CD4-positive, alpha-beta memory T cell (primary cell): ENCODE results near the gene CUEDC1. TPM values are rescaled to one million over a fixed set of nuclear protein-coding genes. Genes with fewer than 3 reads are reported as not detected.
A peak's percentile ranks its signal among the peaks of the same experiment; 100 is the strongest.

Experiments
- CTCF ChIA-PET: fragments of 350-600 bp; sonication (Branson Sonifier 250); formaldehyde crosslinking; loops from one replicate; lab custom pipeline; 2021; ENCODE audit warnings: inconsistent platforms; ENCODE audit not compliant: partially characterized antibody; lab: Charles Lee
- POLR2A ChIA-PET: fragments of 350-600 bp; sonication (Branson Sonifier 250); formaldehyde crosslinking; loops from one replicate; lab custom pipeline; 2021; ENCODE audit not compliant: partially characterized antibody; lab: Charles Lee
- DNase-seq, 5 donors: peaks; one replicate each; pipeline versions ENCODE4 v3.0.0 to v3.0.0-alpha.2; 2020 to 2022; ENCODE audit warnings: mixed read lengths in 1 of 5
- H3K27ac ChIP-seq: one replicate; pipeline ENCODE4 v1.7.0; 2013; ENCODE audit warnings: low read depth, low read length
- H3K27me3 ChIP-seq: 2 replicates; pipeline ENCODE4 v1.7.0; 2013; ENCODE audit warnings: mild to moderate bottlenecking, low read length, moderate library complexity; ENCODE audit not compliant: insufficient read depth
- H3K36me3 ChIP-seq: 2 replicates; pipeline ENCODE4 v1.7.0; 2013; ENCODE audit warnings: mild to moderate bottlenecking, low read length, moderate library complexity; ENCODE audit not compliant: insufficient read depth
- H3K4me1 ChIP-seq: 2 replicates; pipeline ENCODE4 v1.7.0; 2013; ENCODE audit warnings: mild to moderate bottlenecking, low read length, moderate library complexity; ENCODE audit not compliant: insufficient read depth
- H3K4me3 ChIP-seq, 2 donors: one replicate each; pipeline ENCODE4 v1.7.0; 2013; ENCODE audit warnings: low read length in 2 of 2, mild to moderate bottlenecking in 1 of 2
- H3K9me3 ChIP-seq, 2 donors: one replicate each; pipeline ENCODE4 v1.7.0; 2013; ENCODE audit warnings: low read length in 2 of 2, control low read depth in 1 of 2; ENCODE audit not compliant: control insufficient read depth in 1 of 2
- H3K27ac Mint-ChIP-seq, 7 donors: one replicate each; pipeline ENCODE4 v1.8.0; 2020 to 2021; ENCODE audit warnings: mixed read lengths in 7 of 7, mild to moderate bottlenecking in 6 of 7, inconsistent platforms in 3 of 7, moderate library complexity in 3 of 7
- H3K27me3 Mint-ChIP-seq, 2 donors: one replicate each; pipeline ENCODE4 v1.8.0; 2020 to 2021; ENCODE audit warnings: mixed read lengths in 2 of 2
- H3K36me3 Mint-ChIP-seq, 2 donors: one replicate each; pipeline ENCODE4 v1.8.0; 2020 to 2021; ENCODE audit warnings: mixed read lengths in 2 of 2, inconsistent platforms in 1 of 2, mild to moderate bottlenecking in 1 of 2
- H3K4me1 Mint-ChIP-seq, 4 donors: one replicate each; pipeline ENCODE4 v1.8.0; 2020 to 2021; ENCODE audit warnings: mixed read lengths in 4 of 4, mild to moderate bottlenecking in 1 of 4
- H3K4me3 Mint-ChIP-seq, 8 donors: one replicate each; pipeline ENCODE4 v1.8.0; 2020 to 2021; ENCODE audit warnings: mixed read lengths in 8 of 8, mild to moderate bottlenecking in 7 of 8, moderate library complexity in 6 of 8, inconsistent platforms in 3 of 8
- H3K9me3 Mint-ChIP-seq, 8 donors: one replicate each; pipeline ENCODE4 v1.8.0; 2020 to 2021; ENCODE audit warnings: mixed read lengths in 8 of 8, mild to moderate bottlenecking in 5 of 8, inconsistent platforms in 3 of 8, moderate library complexity in 1 of 8
- intact Hi-C: fragments of 100-400 bp; cut with micrococcal nuclease; formaldehyde crosslinking; loops from one replicate; pipeline ENCODE4 v1.15.1; 2023
- polyA plus RNA-seq, 2 donors: library from polyadenylated mRNA; unstranded; fragments of 300-500 nt; fragmentation: Illumina TruSeq; gene quantifications; one replicate each; pipeline ENCODE4 v1.2.3, GENCODE V29; 2021
- total RNA-seq, 2 experiments: library from RNA; stranded (reverse); gene quantifications; one replicate each; pipeline ENCODE4 v1.2.3, GENCODE V29; 2021

CUEDC1 gene
- total and polyA plus RNA-seq, 4 experiments from 2014 or later, result 0.61 to 0.90 TPM; not detected in 2

GRCh38 chr17:57871863-57872262 is 83.3 kb downstream of the CUEDC1 start:
- peaks cover 5 to 23% (median 16%) of the 10 kb centered on the region in 4 donors for H3K4me1 Mint-ChIP-seq
- ChIA-PET POLR2A (no interaction called here), CTCF (no interaction called here)
- Histone ChIP-seq H3K9me3 (no peaks in the 10 kb centered on the region), H3K27me3 (no peaks in the 10 kb centered on the region), H3K27ac (no peak overlapping the region), H3K36me3 (no peaks in the 10 kb centered on the region), H3K4me1 (peaks cover 24% of the 10 kb centered on the region), H3K4me3 (no peak overlapping the region)
- H3K36me3 Mint-ChIP-seq, result no peaks in the 10 kb centered on the region
- no peak overlapping the region for H3K27ac Mint-ChIP-seq
- intact Hi-C loops, result no loop called here
- no peak for DNase-seq
- peaks cover 7 to 19% of the 10 kb centered on the region in 2 donors for H3K27me3 Mint-ChIP-seq
- no peaks in the 10 kb centered on the region for H3K9me3 Mint-ChIP-seq
- H3K4me3 Mint-ChIP-seq, result no peak overlapping the region

- DNase-seq, result no peak
- no peak overlapping the region for H3K27ac Mint-ChIP-seq
- no peaks in the 10 kb centered on the region for H3K9me3 ChIP-seq
- ChIA-PET POLR2A (no interaction called here), CTCF (no interaction called here)
- no peaks in the 10 kb centered on the region for H3K36me3 ChIP-seq
- H3K27me3 Mint-ChIP-seq, result peaks cover 5 to 16% of the 10 kb centered on the region in 2 donors
- H3K36me3 Mint-ChIP-seq, result no peaks in the 10 kb centered on the region
- peaks cover 0 to under 1% (median 0%) of the 10 kb centered on the region in 8 donors for H3K9me3 Mint-ChIP-seq
- peaks cover 24% of the 10 kb centered on the region for H3K4me1 ChIP-seq
- no peak overlapping the region for H3K4me3 ChIP-seq
- peaks cover 5 to 20% (median 14%) of the 10 kb centered on the region in 4 donors for H3K4me1 Mint-ChIP-seq
- no peak overlapping the region for H3K4me3 Mint-ChIP-seq
- H3K27ac ChIP-seq, result no peak overlapping the region
- H3K27me3 ChIP-seq, result no peaks in the 10 kb centered on the region
- intact Hi-C loops, result no loop called here
These were observed 84.1 kb downstream of the CUEDC1 start for GRCh38 chr17:57871155-57871554.

GRCh38 chr17:57870283-57870635 is 85.0 kb downstream of the CUEDC1 start:
- no peak overlapping the region for H3K27ac Mint-ChIP-seq
- H3K4me1 Mint-ChIP-seq, result peaks cover 5 to 19% (median 12%) of the 10 kb centered on the region in 4 donors
- Histone ChIP-seq H3K4me3 (no peak overlapping the region), H3K4me1 (peaks cover 24% of the 10 kb centered on the region), H3K9me3 (no peaks in the 10 kb centered on the region), H3K27ac (no peak overlapping the region), H3K27me3 (no peaks in the 10 kb centered on the region), H3K36me3 (no peaks in the 10 kb centered on the region)
- CTCF ChIA-PET, result interaction anchor here (1.3 to 2.1 kb wide), 3 partner anchors 9 to 22 kb away, joined by 4 to 9 read pairs (median 4); no protein-coding TSS in a partner anchor
- POLR2A ChIA-PET, result interaction anchor here (0.6 to 1.0 kb wide), 2 partner anchors 76 to 137 kb away, joined by 3 read pairs; partner anchors contain the start of gene SRSF1
- DNase-seq, result no peak
- peaks cover 5 to 12% of the 10 kb centered on the region in 2 donors for H3K27me3 Mint-ChIP-seq
- intact Hi-C loops, result no loop called here
- H3K9me3 Mint-ChIP-seq, result peaks cover 0 to 2% (median 0%) of the 10 kb centered on the region in 8 donors
- H3K36me3 Mint-ChIP-seq, result no peaks in the 10 kb centered on the region
- no peak overlapping the region for H3K4me3 Mint-ChIP-seq

GRCh38 chr17:57869617-57870282 is 85.5 kb downstream of the CUEDC1 start:
- no peak overlapping the region for H3K4me3 Mint-ChIP-seq
- H3K36me3 Mint-ChIP-seq, result no peaks in the 10 kb centered on the region
- Histone ChIP-seq H3K27me3 (no peaks in the 10 kb centered on the region), H3K4me3 (no peak overlapping the region), H3K4me1 (peaks cover 24% of the 10 kb centered on the region), H3K27ac (no peak overlapping the region), H3K9me3 (no peaks in the 10 kb centered on the region), H3K36me3 (no peaks in the 10 kb centered on the region)
- H3K4me1 Mint-ChIP-seq, result peaks cover 5 to 19% (median 12%) of the 10 kb centered on the region in 4 donors
- POLR2A ChIA-PET, result interaction anchor here (1.0 kb wide), 1 partner anchor 137 kb away, joined by 3 read pairs; the partner anchor contains the start of gene SRSF1
- H3K9me3 Mint-ChIP-seq, result peaks cover 0 to 2% (median 0%) of the 10 kb centered on the region in 8 donors
- no peak for DNase-seq
- peaks cover 5 to 12% of the 10 kb centered on the region in 2 donors for H3K27me3 Mint-ChIP-seq
- CTCF ChIA-PET, result interaction anchor here (1.2 to 2.1 kb wide), 4 partner anchors 9 to 36 kb away, joined by 3 to 9 read pairs (median 4); no protein-coding TSS in a partner anchor
- no peak overlapping the region for H3K27ac Mint-ChIP-seq
- intact Hi-C loops, result no loop called here

GRCh38 chr17:57868910-57869616 is 86.1 kb downstream of the CUEDC1 start:
- H3K4me3 Mint-ChIP-seq, result no peak overlapping the region
- peaks cover 5 to 10% of the 10 kb centered on the region in 2 donors for H3K27me3 Mint-ChIP-seq
- DNase-seq, result no peak
- POLR2A ChIA-PET, result no interaction called here
- no peak overlapping the region for H3K27ac Mint-ChIP-seq
- Histone ChIP-seq H3K27me3 (no peaks in the 10 kb centered on the region), H3K9me3 (no peaks in the 10 kb centered on the region), H3K4me1 (peaks cover 18% of the 10 kb centered on the region), H3K4me3 (no peak overlapping the region), H3K36me3 (no peaks in the 10 kb centered on the region), H3K27ac (no peak overlapping the region)
- no peaks in the 10 kb centered on the region for H3K36me3 Mint-ChIP-seq
- H3K9me3 Mint-ChIP-seq, result peaks cover 0 to 3% (median 0%) of the 10 kb centered on the region in 8 donors
- H3K4me1 Mint-ChIP-seq, result peaks cover 3 to 21% (median 11%) of the 10 kb centered on the region in 4 donors
- intact Hi-C loops, result no loop called here
- CTCF ChIA-PET, result interaction anchor here (1.2 to 3.2 kb wide), 5 partner anchors 8 to 36 kb away, joined by 3 to 10 read pairs (median 4); no protein-coding TSS in a partner anchor

GRCh38 chr17:57868007-57868909 is 87.0 kb downstream of the CUEDC1 start:
- Histone ChIP-seq H3K4me3 (no peak overlapping the region), H3K27me3 (no peaks in the 10 kb centered on the region), H3K36me3 (no peaks in the 10 kb centered on the region), H3K27ac (no peak overlapping the region), H3K4me1 (peaks cover 11% of the 10 kb centered on the region), H3K9me3 (no peaks in the 10 kb centered on the region)
- POLR2A ChIA-PET, result no interaction called here
- Mint-ChIP-seq H3K27me3 (peaks cover 2 to 6% of the 10 kb centered on the region in 2 donors), H3K4me1 (peaks cover 2 to 17% (median 8%) of the 10 kb centered on the region in 4 donors), H3K36me3 (no peaks in the 10 kb centered on the region), H3K9me3 (peaks cover 0 to 4% (median 0%) of the 10 kb centered on the region in 8 donors), H3K27ac (peak overlapping the region in 1 of 7 donors; percentile 86), H3K4me3 (no peak overlapping the region)
- intact Hi-C loops, result no loop called here
- no peak for DNase-seq
- CTCF ChIA-PET, result interaction anchor here (1.2 to 3.2 kb wide), 4 partner anchors 11 to 35 kb away, joined by 3 to 10 read pairs (median 6); no protein-coding TSS in a partner anchor
